ENCODE data around the gene PIEZO1. TPM values are rescaled to one million over a fixed set of nuclear protein-coding genes. Genes with fewer than 3 reads are reported as not detected.

The PIEZO1 gene
- total RNA-seq, 1 experiment from 2014 or later, result 224 TPM

DNA sequence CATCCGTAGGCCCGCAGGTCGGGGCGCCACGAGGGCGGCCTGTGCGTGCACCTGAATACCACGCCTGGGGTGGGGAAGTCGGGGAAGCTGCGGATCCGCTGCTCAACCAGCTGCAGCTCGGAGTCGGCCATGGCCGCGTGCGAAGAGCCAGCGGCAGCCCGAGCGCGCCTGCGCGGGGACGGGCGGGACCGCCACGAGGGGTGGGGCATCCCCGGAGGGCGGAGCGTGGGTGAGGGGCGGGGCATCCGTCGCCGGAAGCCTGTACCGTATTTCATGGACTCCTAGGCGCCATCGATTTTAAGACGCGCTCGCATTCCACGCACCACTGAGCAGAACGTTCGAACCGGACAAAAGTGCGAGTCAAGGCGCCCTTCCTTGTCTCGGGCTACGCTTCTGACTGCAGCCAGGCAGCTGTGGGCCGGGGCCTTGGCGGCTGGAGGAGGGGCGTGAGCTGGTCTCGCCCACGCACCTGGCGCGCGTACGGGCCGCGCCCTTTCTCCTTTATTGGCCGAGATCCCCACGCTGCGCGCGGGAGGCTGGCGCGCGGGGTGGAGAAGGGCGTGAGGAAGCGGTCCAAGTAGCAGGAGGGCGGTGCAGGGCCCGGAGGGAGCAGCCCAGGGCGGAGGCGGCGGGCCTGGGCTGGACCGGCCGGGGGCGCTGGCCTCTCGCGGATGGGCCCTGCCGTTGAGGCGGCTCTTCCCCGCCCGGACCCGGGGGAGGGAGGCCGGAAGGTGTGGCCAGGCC lies 26.9 kb upstream of the PIEZO1 start, which contains the start of gene APRT:
APRT (minus strand) TSS at position 160 of the 744 bp plus-strand sequence; CDS start at position 131, 29 bp downstream.
- Histone ChIP-seq H3K9me2 (ENCODE audit: insufficient read depth) (no peaks in the 10 kb centered on the region), H3K4me3 (replicated peaks in 1 of 2; ENCODE audit: low read depth in 1 of 2, low read length in 2 of 2) (peak within 1 kb of the TSS; percentile 72 to 75), H3K9me3 (ENCODE audit: control insufficient read depth in 1 of 2, insufficient read depth in 1 of 2, low read depth in 1 of 2, low read length in 2 of 2) (no peaks in the 10 kb centered on the region), H3K36me3 (ENCODE audit: control insufficient read depth in 1 of 2, insufficient read depth in 2 of 2, low read length in 2 of 2) (peaks cover 9 to 36% of the 10 kb centered on the region in 2 experiments; a peak in 3 of 4 replicates), H4K20me1 (ENCODE audit: insufficient read depth) (no peaks in the 10 kb centered on the region; the same call in 1 of the 2 replicates), H3K27ac (ENCODE audit: low read depth, low read length) (peak within 1 kb of the TSS; percentile 100), H3K4me1 (ENCODE audit: control insufficient read depth in 1 of 2, insufficient read depth in 2 of 2, low read length in 2 of 2) (peaks cover 22 to 59% of the 10 kb centered on the region in 2 experiments), H3K4me2 (ENCODE audit: low read length) (peak within 1 kb of the TSS; percentile 94), H3K9ac (ENCODE audit: low read length) (peak within 1 kb of the TSS; percentile 87), H3K79me2 (ENCODE audit: insufficient read depth, low read length) (peaks cover 39% of the 10 kb centered on the region), H2AFZ (ENCODE audit: low read depth, low read length, poor library complexity, severe bottlenecking) (no peak within 1 kb of the TSS), H3K27me3 (ENCODE audit: insufficient read depth, low read length) (no peaks in the 10 kb centered on the region)
- BruUV-seq (replicated peaks), result no TSS peak
- ChIA-PET POLR2A (interaction anchor here (0.7 to 3.2 kb wide), 12 partner anchors 9 to 406 kb away, joined by 3 to 16 read pairs (median 6); partner anchors contain the start of genes CDH15, CDT1, PIEZO1 and ZC3H18), CTCF (interaction anchor here (0.9 to 4.9 kb wide), 10 partner anchors 9 to 404 kb away, joined by 3 to 33 read pairs (median 4); partner anchors contain the start of genes GALNS, PIEZO1 and TRAPPC2L), RAD21 (ENCODE audit: low non-redundant PET in 1 of 2, low total read pairs in 2 of 2, uncharacterized antibody in 2 of 2, unreplicated experiment in 2 of 2) (interaction anchor here (0.6 to 1.3 kb wide), 5 partner anchors 15 to 359 kb away, joined by 3 to 8 read pairs (median 3); partner anchors contain the start of genes GALNS (in 1 of the 2) and TRAPPC2L (in 1 of the 2))
- DNase-seq (ENCODE audit: low read depth, low spot score) (peak; percentile 91), ATAC-seq (peak; percentile 64)
- intact Hi-C loops (cut with micrococcal nuclease), result loop anchor here (1.0 to 10.0 kb wide), 5 partner anchors 45 to 753 kb away; partner anchors contain the start of genes CDH15, RPL13 and TRAPPC2L
- TF ChIP-seq POLR2AphosphoS5 (IDR thresholded peaks at IDR 0.05; ENCODE audit: low read depth, low read length) (peak; percentile 85), RAD21 (IDR thresholded peaks at IDR 0.05; ENCODE audit: low read depth) (no peak), SIN3A (IDR thresholded peaks at IDR 0.05; ENCODE audit: low read depth) (no peak), SRF (IDR thresholded peaks at IDR 0.05; ENCODE audit: low read depth) (no peak), ZNF274 (IDR thresholded peaks at IDR 0.05; ENCODE audit: low read depth, low read length) (no peak), ZFX (IDR thresholded peaks at IDR 0.05) (peak; percentile 46; the same call in 1 of the 2 replicates), CEBPB (IDR thresholded peaks at IDR 0.05; ENCODE audit: low read depth) (no peak), EZH2phosphoT487 (IDR thresholded peaks at IDR 0.05; ENCODE audit: borderline replicate concordance) (no peak), TCF7L2 (IDR thresholded peaks at IDR 0.05; ENCODE audit: borderline replicate concordance, extremely low read depth, insufficient read depth, insufficient read length) (no peak), POLR2A (IDR thresholded peaks at IDR 0.05; ENCODE audit: borderline replicate concordance, extremely low read depth, insufficient read depth, insufficient read length) (peak; percentile 77), YY1 (IDR thresholded peaks at IDR 0.05; ENCODE audit: extremely low read depth, insufficient replicate concordance, low read depth, low read length) (peak; percentile 88), EZH2 (IDR thresholded peaks at IDR 0.05) (no peak), CBX3 (IDR thresholded peaks at IDR 0.05; ENCODE audit: low read depth) (no peak), SP1 (IDR thresholded peaks at IDR 0.05; ENCODE audit: low read depth) (no peak)
- TF ChIP-seq, protein P1, sequence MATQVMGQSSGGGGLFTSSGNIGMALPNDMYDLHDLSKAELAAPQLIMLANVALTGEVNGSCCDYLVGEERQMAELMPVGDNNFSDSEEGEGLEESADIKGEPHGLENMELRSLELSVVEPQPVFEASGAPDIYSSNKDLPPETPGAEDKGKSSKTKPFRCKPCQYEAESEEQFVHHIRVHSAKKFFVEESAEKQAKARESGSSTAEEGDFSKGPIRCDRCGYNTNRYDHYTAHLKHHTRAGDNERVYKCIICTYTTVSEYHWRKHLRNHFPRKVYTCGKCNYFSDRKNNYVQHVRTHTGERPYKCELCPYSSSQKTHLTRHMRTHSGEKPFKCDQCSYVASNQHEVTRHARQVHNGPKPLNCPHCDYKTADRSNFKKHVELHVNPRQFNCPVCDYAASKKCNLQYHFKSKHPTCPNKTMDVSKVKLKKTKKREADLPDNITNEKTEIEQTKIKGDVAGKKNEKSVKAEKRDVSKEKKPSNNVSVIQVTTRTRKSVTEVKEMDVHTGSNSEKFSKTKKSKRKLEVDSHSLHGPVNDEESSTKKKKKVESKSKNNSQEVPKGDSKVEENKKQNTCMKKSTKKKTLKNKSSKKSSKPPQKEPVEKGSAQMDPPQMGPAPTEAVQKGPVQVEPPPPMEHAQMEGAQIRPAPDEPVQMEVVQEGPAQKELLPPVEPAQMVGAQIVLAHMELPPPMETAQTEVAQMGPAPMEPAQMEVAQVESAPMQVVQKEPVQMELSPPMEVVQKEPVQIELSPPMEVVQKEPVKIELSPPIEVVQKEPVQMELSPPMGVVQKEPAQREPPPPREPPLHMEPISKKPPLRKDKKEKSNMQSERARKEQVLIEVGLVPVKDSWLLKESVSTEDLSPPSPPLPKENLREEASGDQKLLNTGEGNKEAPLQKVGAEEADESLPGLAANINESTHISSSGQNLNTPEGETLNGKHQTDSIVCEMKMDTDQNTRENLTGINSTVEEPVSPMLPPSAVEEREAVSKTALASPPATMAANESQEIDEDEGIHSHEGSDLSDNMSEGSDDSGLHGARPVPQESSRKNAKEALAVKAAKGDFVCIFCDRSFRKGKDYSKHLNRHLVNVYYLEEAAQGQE (IDR thresholded peaks at IDR 0.05; ENCODE audit: low read depth), result no peak
- TF ChIP-seq, protein P2, sequence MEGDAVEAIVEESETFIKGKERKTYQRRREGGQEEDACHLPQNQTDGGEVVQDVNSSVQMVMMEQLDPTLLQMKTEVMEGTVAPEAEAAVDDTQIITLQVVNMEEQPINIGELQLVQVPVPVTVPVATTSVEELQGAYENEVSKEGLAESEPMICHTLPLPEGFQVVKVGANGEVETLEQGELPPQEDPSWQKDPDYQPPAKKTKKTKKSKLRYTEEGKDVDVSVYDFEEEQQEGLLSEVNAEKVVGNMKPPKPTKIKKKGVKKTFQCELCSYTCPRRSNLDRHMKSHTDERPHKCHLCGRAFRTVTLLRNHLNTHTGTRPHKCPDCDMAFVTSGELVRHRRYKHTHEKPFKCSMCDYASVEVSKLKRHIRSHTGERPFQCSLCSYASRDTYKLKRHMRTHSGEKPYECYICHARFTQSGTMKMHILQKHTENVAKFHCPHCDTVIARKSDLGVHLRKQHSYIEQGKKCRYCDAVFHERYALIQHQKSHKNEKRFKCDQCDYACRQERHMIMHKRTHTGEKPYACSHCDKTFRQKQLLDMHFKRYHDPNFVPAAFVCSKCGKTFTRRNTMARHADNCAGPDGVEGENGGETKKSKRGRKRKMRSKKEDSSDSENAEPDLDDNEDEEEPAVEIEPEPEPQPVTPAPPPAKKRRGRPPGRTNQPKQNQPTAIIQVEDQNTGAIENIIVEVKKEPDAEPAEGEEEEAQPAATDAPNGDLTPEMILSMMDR (IDR thresholded peaks at IDR 0.05 in 2 of 3, conservative IDR thresholded peaks at IDR 0.05 in 1 of 3; ENCODE audit: borderline replicate concordance in 1 of 3, insufficient read depth in 1 of 3, low read depth in 2 of 3, low read length in 2 of 3), result peak in 2 of 3 experiments; percentile 35; a peak in 4 of 6 replicates
- TF ChIP-seq, protein P3, sequence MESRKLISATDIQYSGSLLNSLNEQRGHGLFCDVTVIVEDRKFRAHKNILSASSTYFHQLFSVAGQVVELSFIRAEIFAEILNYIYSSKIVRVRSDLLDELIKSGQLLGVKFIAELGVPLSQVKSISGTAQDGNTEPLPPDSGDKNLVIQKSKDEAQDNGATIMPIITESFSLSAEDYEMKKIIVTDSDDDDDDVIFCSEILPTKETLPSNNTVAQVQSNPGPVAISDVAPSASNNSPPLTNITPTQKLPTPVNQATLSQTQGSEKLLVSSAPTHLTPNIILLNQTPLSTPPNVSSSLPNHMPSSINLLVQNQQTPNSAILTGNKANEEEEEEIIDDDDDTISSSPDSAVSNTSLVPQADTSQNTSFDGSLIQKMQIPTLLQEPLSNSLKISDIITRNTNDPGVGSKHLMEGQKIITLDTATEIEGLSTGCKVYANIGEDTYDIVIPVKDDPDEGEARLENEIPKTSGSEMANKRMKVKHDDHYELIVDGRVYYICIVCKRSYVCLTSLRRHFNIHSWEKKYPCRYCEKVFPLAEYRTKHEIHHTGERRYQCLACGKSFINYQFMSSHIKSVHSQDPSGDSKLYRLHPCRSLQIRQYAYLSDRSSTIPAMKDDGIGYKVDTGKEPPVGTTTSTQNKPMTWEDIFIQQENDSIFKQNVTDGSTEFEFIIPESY (IDR thresholded peaks at IDR 0.05; ENCODE audit: extremely low read depth, insufficient replicate concordance, low read length), result peak; percentile 4

Measured in HCT116 (cell line).